H9 (cell line): ENCODE data around the gene ZNF385D. TPM values are rescaled to one million over a fixed set of nuclear protein-coding genes. Genes with fewer than 3 reads are reported as not detected.

Experiments used
- DNase-seq: peaks from one replicate; pipeline ENCODE4 v3.0.0-alpha.2; 2017
- H2AFZ ChIP-seq: one replicate; pipeline ENCODE4 v1.6.1; 2013; ENCODE audit warnings: mild to moderate bottlenecking, low read length, control low read depth, moderate library complexity
- H2AK5ac ChIP-seq: 2 replicates; pipeline ENCODE4 v1.6.1; 2013; ENCODE audit warnings: low read length, control low read depth, mixed read lengths; ENCODE audit not compliant: insufficient read length
- H2BK120ac ChIP-seq: one replicate; pipeline ENCODE4 v1.6.1; 2013; ENCODE audit warnings: low read depth, mild to moderate bottlenecking, low read length, control low read depth, inconsistent platforms; ENCODE audit not compliant: poor library complexity, severe bottlenecking
- H2BK12ac ChIP-seq: 2 replicates; pipeline ENCODE4 v1.6.1; 2013; ENCODE audit warnings: low read length, control low read depth, mixed read lengths, low read depth; ENCODE audit not compliant: insufficient read length
- H2BK15ac ChIP-seq: 2 replicates; pipeline ENCODE4 v1.6.1; 2013; ENCODE audit warnings: low read depth, low read length, control low read depth
- H2BK20ac ChIP-seq: one replicate; pipeline ENCODE4 v1.6.1; 2013; ENCODE audit warnings: low read depth, mild to moderate bottlenecking, low read length, control low read depth, inconsistent platforms; ENCODE audit not compliant: poor library complexity, severe bottlenecking
- H2BK5ac ChIP-seq: 2 replicates; pipeline ENCODE4 v1.6.1; 2013; ENCODE audit warnings: low read length, control low read depth, mixed read lengths; ENCODE audit not compliant: insufficient read length
- H3K14ac ChIP-seq: 2 replicates; pipeline ENCODE4 v1.6.1; 2013; ENCODE audit warnings: low read length, control low read depth; ENCODE audit not compliant: insufficient read depth
- H3K18ac ChIP-seq: 2 replicates; pipeline ENCODE4 v1.6.1; 2013; ENCODE audit warnings: low read depth, mild to moderate bottlenecking, mixed read lengths, low read length, control low read depth; ENCODE audit not compliant: insufficient read length
- H3K23ac ChIP-seq: 2 replicates; pipeline ENCODE4 v1.6.1; 2013; ENCODE audit warnings: low read length, control low read depth, mixed read lengths, low read depth; ENCODE audit not compliant: insufficient read length
- H3K23me2 ChIP-seq: 2 replicates; pipeline ENCODE4 v1.6.1; 2013; ENCODE audit warnings: low read depth, mild to moderate bottlenecking, mixed read lengths, low read length, control low read depth; ENCODE audit not compliant: insufficient read length, poor library complexity, severe bottlenecking
- H3K27ac ChIP-seq: 2 replicates; pipeline ENCODE4 v1.5.1; 2013; ENCODE audit warnings: low read length, control low read depth, mixed read lengths, low read depth; ENCODE audit not compliant: insufficient read length
- H3K27me3 ChIP-seq: 2 replicates; pipeline ENCODE4 v1.6.1; 2013; ENCODE audit warnings: low read length, control low read depth, inconsistent platforms; ENCODE audit not compliant: insufficient read depth
- H3K4ac ChIP-seq: 2 replicates; pipeline ENCODE4 v1.6.1; 2013; ENCODE audit warnings: low read depth, mild to moderate bottlenecking, control low read depth, inconsistent platforms, low read length, moderate library complexity
- H3K4me1 ChIP-seq: 2 replicates; pipeline ENCODE4 v1.6.1; 2013; ENCODE audit warnings: low read length, control low read depth, inconsistent platforms; ENCODE audit not compliant: insufficient read depth
- H3K4me2 ChIP-seq: 2 replicates; pipeline ENCODE4 v1.6.1; 2013; ENCODE audit warnings: low read length, control low read depth, mixed read lengths; ENCODE audit not compliant: insufficient read length, insufficient read depth
- H3K56ac ChIP-seq: 2 replicates; pipeline ENCODE4 v1.6.1; 2013; ENCODE audit warnings: low read depth, mild to moderate bottlenecking, mixed read lengths, low read length, control low read depth; ENCODE audit not compliant: insufficient read length
- H3K79me1 ChIP-seq: 2 replicates; pipeline ENCODE4 v1.6.1; 2013; ENCODE audit warnings: low read depth, mild to moderate bottlenecking, moderate library complexity, low read length, control low read depth, inconsistent platforms; ENCODE audit not compliant: insufficient read depth, poor library complexity, severe bottlenecking
- H3K79me2 ChIP-seq: 2 replicates; pipeline ENCODE4 v1.6.1; 2013; ENCODE audit warnings: low read length, control low read depth, inconsistent platforms; ENCODE audit not compliant: insufficient read depth
- H3K9ac ChIP-seq: 2 replicates; pipeline ENCODE4 v1.6.1; 2013; ENCODE audit warnings: low read length, control low read depth, mixed read lengths; ENCODE audit not compliant: insufficient read length; ENCODE audit errors: extremely low read depth
- H3K9me3 ChIP-seq: one replicate; pipeline ENCODE4 v1.6.1; 2013; ENCODE audit warnings: low read depth, low read length, inconsistent platforms; ENCODE audit not compliant: control insufficient read depth
- H3T11ph ChIP-seq: one replicate; pipeline ENCODE4 v1.6.1; 2013; ENCODE audit warnings: mild to moderate bottlenecking, low read length, control low read depth, inconsistent platforms
- H4K20me1 ChIP-seq: one replicate; pipeline ENCODE4 v1.6.1; 2013; ENCODE audit not compliant: control insufficient read depth, insufficient read length, insufficient read depth
- H4K5ac ChIP-seq: 2 replicates; pipeline ENCODE4 v1.6.1; 2013; ENCODE audit warnings: low read depth, mild to moderate bottlenecking, mixed read lengths, low read length, control low read depth; ENCODE audit not compliant: insufficient read length
- H4K8ac ChIP-seq: replicated peaks from 2 replicates; pipeline ENCODE4 v1.6.1; 2013; ENCODE audit warnings: low read length, control low read depth, mixed read lengths, low read depth; ENCODE audit not compliant: insufficient read length
- H4K91ac ChIP-seq: 2 replicates; pipeline ENCODE4 v1.6.1; 2013; ENCODE audit warnings: low read depth, mild to moderate bottlenecking, moderate library complexity, mixed read lengths, low read length, control low read depth; ENCODE audit not compliant: insufficient read length
- H3K27ac Mint-ChIP-seq, 3 experiments: 2 replicates in 2 of 3; 3 replicates in 1 of 3; pipeline ENCODE4 v1.8.0; 2020 to 2021; ENCODE audit warnings: mixed read lengths in 3 of 3, mild to moderate bottlenecking in 1 of 3, moderate library complexity in 1 of 3
- H3K27me3 Mint-ChIP-seq: 2 replicates; pipeline ENCODE4 v1.8.0; 2021; ENCODE audit warnings: low read depth, mild to moderate bottlenecking, moderate library complexity, mixed read lengths
- H3K36me3 Mint-ChIP-seq, 3 experiments: 2 replicates in 2 of 3; 3 replicates in 1 of 3; pipeline ENCODE4 v1.8.0; 2020 to 2021; ENCODE audit warnings: low read depth in 3 of 3, mixed read lengths in 3 of 3; ENCODE audit not compliant: insufficient read depth in 1 of 3
- H3K4me1 Mint-ChIP-seq, 2 experiments: 2 replicates each; pipeline ENCODE4 v1.8.0; 2020; ENCODE audit warnings: mixed read lengths in 2 of 2
- H3K4me3 Mint-ChIP-seq, 2 experiments: 2 replicates in 1 of 2; 3 replicates in 1 of 2; pipeline ENCODE4 v1.8.0; 2020 to 2021; ENCODE audit warnings: mild to moderate bottlenecking in 2 of 2, mixed read lengths in 2 of 2, moderate library complexity in 1 of 2
- H3K9me3 Mint-ChIP-seq, 2 experiments: 2 replicates in 1 of 2; 3 replicates in 1 of 2; pipeline ENCODE4 v1.8.0; 2020; ENCODE audit warnings: mild to moderate bottlenecking in 2 of 2, mixed read lengths in 2 of 2, moderate library complexity in 1 of 2
- WGBS: extraction: QIAGEN DNeasy Blood & Tissue Kit; methylation state at CpG from one replicate; pipeline ENCODE4 v1.1.7; 2013; ENCODE audit warnings: missing lambda C conversion rate, low lambda C conversion rate, mixed read lengths; ENCODE audit not compliant: insufficient read length; ENCODE audit errors: extremely low coverage; 5-methylcytosine and 5-hydroxymethylcytosine counted together
- total RNA-seq: library from RNA; stranded (reverse); gene quantifications from 2 replicates; pipeline ENCODE4 v1.2.1, GENCODE V29; 2021
- TF ChIP-seq, protein P1 (sequence below): fragments of 200-600 bp; sonication (generic); conservative IDR thresholded peaks from 3 replicates; pipeline ENCODE4 v1.8.0; 2021; ENCODE audit warnings: antibody characterized with exemption, mild to moderate bottlenecking

ZNF385D gene
- total RNA-seq, 1 experiment from 2014 or later = 1.5 TPM

DNA sequence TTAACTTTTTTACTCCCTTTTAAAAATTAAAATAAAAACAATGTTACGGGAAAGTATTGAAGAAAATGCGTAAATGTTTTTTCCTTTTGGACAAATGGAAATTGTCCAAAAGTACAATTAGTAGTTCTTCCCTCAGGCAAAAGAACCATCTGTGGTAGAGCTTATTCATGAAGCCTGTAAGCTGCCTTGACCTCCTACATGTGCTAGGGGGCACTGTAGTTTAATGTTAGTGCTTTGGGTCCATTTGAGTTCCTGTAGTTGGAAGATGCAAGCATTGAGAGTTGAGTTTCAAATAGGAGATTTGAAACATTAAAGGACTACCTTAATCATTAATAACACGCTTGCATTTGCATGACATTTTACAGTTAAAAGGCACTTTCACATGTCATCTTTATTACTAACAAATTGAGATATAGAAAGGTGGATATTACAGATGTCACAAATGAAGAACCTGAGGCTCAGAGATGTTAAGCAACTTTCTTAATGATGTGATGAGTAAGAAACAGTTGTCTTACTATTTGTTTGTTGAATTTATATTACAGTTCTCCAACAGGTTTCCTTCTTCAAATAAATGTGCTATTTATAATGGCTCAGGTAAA, 1.8 kb upstream of the ZNF385D start:
- no peaks in the 10 kb centered on the region for H4K20me1 ChIP-seq
- no peak overlapping the region for H3K4ac ChIP-seq
- no peak overlapping the region for H3K4me2 ChIP-seq
- H3K27me3 Mint-ChIP-seq = peaks cover 20% of the 10 kb centered on the region
- H3K4me1 ChIP-seq = no peaks in the 10 kb centered on the region
- WGBS = no CpG with 5 or more reads among the region's 3 CpGs
- no peak overlapping the region for H3K56ac ChIP-seq
- no peak overlapping the region for H4K8ac ChIP-seq
- no peak overlapping the region for H3K18ac ChIP-seq
- no peaks in the 10 kb centered on the region for H3K9me3 ChIP-seq
- H2BK20ac ChIP-seq = no peak overlapping the region
- no peaks in the 10 kb centered on the region for H3K79me2 ChIP-seq
- H3K27ac Mint-ChIP-seq = no peak overlapping the region
- no peak overlapping the region for H2BK12ac ChIP-seq
- H3K4me1 Mint-ChIP-seq = peaks cover 14 to 20% of the 10 kb centered on the region in 2 experiments
- no peaks in the 10 kb centered on the region for H3K9me3 Mint-ChIP-seq
- H3T11ph ChIP-seq = no peak overlapping the region
- H3K23ac ChIP-seq = no peak overlapping the region
- H2AK5ac ChIP-seq = no peak overlapping the region
- H2BK15ac ChIP-seq = no peak overlapping the region
- TF ChIP-seq, protein P1, sequence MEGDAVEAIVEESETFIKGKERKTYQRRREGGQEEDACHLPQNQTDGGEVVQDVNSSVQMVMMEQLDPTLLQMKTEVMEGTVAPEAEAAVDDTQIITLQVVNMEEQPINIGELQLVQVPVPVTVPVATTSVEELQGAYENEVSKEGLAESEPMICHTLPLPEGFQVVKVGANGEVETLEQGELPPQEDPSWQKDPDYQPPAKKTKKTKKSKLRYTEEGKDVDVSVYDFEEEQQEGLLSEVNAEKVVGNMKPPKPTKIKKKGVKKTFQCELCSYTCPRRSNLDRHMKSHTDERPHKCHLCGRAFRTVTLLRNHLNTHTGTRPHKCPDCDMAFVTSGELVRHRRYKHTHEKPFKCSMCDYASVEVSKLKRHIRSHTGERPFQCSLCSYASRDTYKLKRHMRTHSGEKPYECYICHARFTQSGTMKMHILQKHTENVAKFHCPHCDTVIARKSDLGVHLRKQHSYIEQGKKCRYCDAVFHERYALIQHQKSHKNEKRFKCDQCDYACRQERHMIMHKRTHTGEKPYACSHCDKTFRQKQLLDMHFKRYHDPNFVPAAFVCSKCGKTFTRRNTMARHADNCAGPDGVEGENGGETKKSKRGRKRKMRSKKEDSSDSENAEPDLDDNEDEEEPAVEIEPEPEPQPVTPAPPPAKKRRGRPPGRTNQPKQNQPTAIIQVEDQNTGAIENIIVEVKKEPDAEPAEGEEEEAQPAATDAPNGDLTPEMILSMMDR = peak; percentile 77
- no peaks in the 10 kb centered on the region for H3K36me3 Mint-ChIP-seq
- H3K79me1 ChIP-seq = no peaks in the 10 kb centered on the region
- no peak for DNase-seq
- H3K14ac ChIP-seq = no peak overlapping the region
- H2BK5ac ChIP-seq = no peak overlapping the region
- peaks cover 2% of the 10 kb centered on the region for H3K23me2 ChIP-seq
- no peak overlapping the region for H2BK120ac ChIP-seq
- no peak overlapping the region for H3K27ac ChIP-seq
- H3K4me3 Mint-ChIP-seq = no peak overlapping the region
- H2AFZ ChIP-seq = no peak overlapping the region
- H4K5ac ChIP-seq = no peak overlapping the region
- no peak overlapping the region for H3K9ac ChIP-seq
- no peaks in the 10 kb centered on the region for H3K27me3 ChIP-seq
- H4K91ac ChIP-seq = no peak overlapping the region
